ENCODE measurements around the gene IKZF2. TPM values are rescaled to one million over a fixed set of nuclear protein-coding genes. Genes with fewer than 3 reads are reported as not detected.

The IKZF2 gene
- polyA plus RNA-seq, 1 donor (not counting 4 experiments of a cell fraction or from before 2014, with no cell fraction given) = 8.2 TPM

- no peaks in the 10 kb centered on the region for H4K20me1 ChIP-seq (ENCODE audit: control insufficient read depth, extremely low read depth, insufficient read depth, low read length)
- no peaks in the 10 kb centered on the region for H3K27me3 ChIP-seq (ENCODE audit: control insufficient read depth, extremely low read depth, insufficient read depth, low read length)
- dilution Hi-C loops (cut with MboI; ENCODE audit: extremely low pct_ligation_motif_present, low sequenced_read_pairs) = no loop called here
- H3K79me2 ChIP-seq (ENCODE audit: control insufficient read depth, insufficient read depth, low read length) = no peaks in the 10 kb centered on the region
- H3K9ac ChIP-seq (ENCODE audit: control insufficient read depth, extremely low read depth, insufficient read depth, low read length) = no peak overlapping the region
- DNase-seq (ENCODE audit: low read depth, low spot score) (no peak), FAIRE-seq (no peak)
- no peak for TF ChIP-seq EZH2 (IDR thresholded peaks at IDR 0.05; ENCODE audit: low read length)
- no peak for TF ChIP-seq CTCF (optimal IDR thresholded peaks at IDR 0.05 in 1 of 3, IDR thresholded peaks at IDR 0.05 in 1 of 3, conservative IDR thresholded peaks at IDR 0.05 in 1 of 3; ENCODE audit: extremely low read depth in 1 of 3, insufficient read depth in 2 of 3, low read length in 3 of 3)
- no peaks in the 10 kb centered on the region for H3K4me1 ChIP-seq (ENCODE audit: control insufficient read depth, extremely low read depth, insufficient read depth, low read length)
- no peaks in the 10 kb centered on the region for H3K36me3 ChIP-seq (ENCODE audit: control insufficient read depth in 2 of 2, extremely low read depth in 1 of 2, insufficient read depth in 2 of 2, low read length in 2 of 2)
- H3K4me3 ChIP-seq (ENCODE audit: control insufficient read depth in 2 of 3, extremely low read depth in 1 of 3, insufficient read depth in 2 of 3, low read depth in 1 of 3, low read length in 3 of 3) = no peak overlapping the region
- H3K9me3 ChIP-seq (ENCODE audit: control insufficient read depth, low read depth, low read length) = no peaks in the 10 kb centered on the region
- H2AFZ ChIP-seq (ENCODE audit: control insufficient read depth, low read length) = no peak overlapping the region
- no peak overlapping the region for H3K4me2 ChIP-seq (ENCODE audit: control insufficient read depth, extremely low read depth, insufficient read depth, low read depth, low read length)
- no peaks in the 10 kb centered on the region for H3K9me1 ChIP-seq (ENCODE audit: control insufficient read depth, extremely low read depth, insufficient read depth, low read length)
- H3K27ac ChIP-seq (ENCODE audit: control insufficient read depth, insufficient read depth, low read length) = no peak overlapping the region
Measured at GRCh38 chr2:213034585-213034984, 116.8 kb downstream of the IKZF2 start.

GRCh38 chr2:213032607-213033006 is 118.8 kb downstream of the IKZF2 start:
- Histone ChIP-seq H3K4me3 (ENCODE audit: control insufficient read depth in 2 of 3, extremely low read depth in 1 of 3, insufficient read depth in 2 of 3, low read depth in 1 of 3, low read length in 3 of 3) (no peak overlapping the region), H3K27ac (ENCODE audit: control insufficient read depth, insufficient read depth, low read length) (no peak overlapping the region), H3K4me1 (ENCODE audit: control insufficient read depth, extremely low read depth, insufficient read depth, low read length) (no peaks in the 10 kb centered on the region), H3K36me3 (ENCODE audit: control insufficient read depth in 2 of 2, extremely low read depth in 1 of 2, insufficient read depth in 2 of 2, low read length in 2 of 2) (no peaks in the 10 kb centered on the region), H3K9me1 (ENCODE audit: control insufficient read depth, extremely low read depth, insufficient read depth, low read length) (no peaks in the 10 kb centered on the region), H3K4me2 (ENCODE audit: control insufficient read depth, extremely low read depth, insufficient read depth, low read depth, low read length) (no peak overlapping the region), H3K9ac (ENCODE audit: control insufficient read depth, extremely low read depth, insufficient read depth, low read length) (no peak overlapping the region), H3K9me3 (ENCODE audit: control insufficient read depth, low read depth, low read length) (no peaks in the 10 kb centered on the region), H4K20me1 (ENCODE audit: control insufficient read depth, extremely low read depth, insufficient read depth, low read length) (no peaks in the 10 kb centered on the region), H2AFZ (ENCODE audit: control insufficient read depth, low read length) (no peak overlapping the region), H3K79me2 (ENCODE audit: control insufficient read depth, insufficient read depth, low read length) (no peaks in the 10 kb centered on the region), H3K27me3 (ENCODE audit: control insufficient read depth, extremely low read depth, insufficient read depth, low read length) (no peaks in the 10 kb centered on the region)
- dilution Hi-C loops (cut with MboI; ENCODE audit: extremely low pct_ligation_motif_present, low sequenced_read_pairs) = no loop called here
- no peak for TF ChIP-seq EZH2 (IDR thresholded peaks at IDR 0.05; ENCODE audit: low read length)
- TF ChIP-seq CTCF (optimal IDR thresholded peaks at IDR 0.05 in 1 of 3, IDR thresholded peaks at IDR 0.05 in 1 of 3, conservative IDR thresholded peaks at IDR 0.05 in 1 of 3; ENCODE audit: extremely low read depth in 1 of 3, insufficient read depth in 2 of 3, low read length in 3 of 3) = no peak
- DNase-seq (ENCODE audit: low read depth, low spot score) = no peak
- FAIRE-seq = peak; percentile 36

Data from keratinocyte (primary cell).